Coronary artery (tissue), 2 donors: ENCODE data around the gene TPRX2.

Source experiments
- DNase-seq: peaks from one replicate; pipeline ENCODE4 v3.0.0-alpha.2; 2017; ENCODE audit warnings: low spot score
- H3K27ac ChIP-seq, 2 donors: fragments of 200-600 bp; sonication (generic); one replicate each; pipeline ENCODE4 v1.5.1; 2016 to 2019
- H3K4me3 ChIP-seq: fragments of 200-600 bp; sonication (generic); 2 replicates; pipeline ENCODE4 v1.5.1; 2016; ENCODE audit warnings: mild to moderate bottlenecking, moderate library complexity
- CTCF ChIP-seq: fragments of 200-600 bp; sonication (generic); IDR thresholded peaks from one replicate; pipeline ENCODE4 v1.5.1; 2019; ENCODE audit warnings: antibody characterized with exemption

The TPRX2 gene

GRCh38 chr19:47824396-47824795, 34.6 kb upstream of the TPRX2 start:
- H3K27ac ChIP-seq, result no peak overlapping the region
- TF ChIP-seq CTCF, result no peak

GRCh38 chr19:47826800-47827199, 32.2 kb upstream of the TPRX2 start:
- H3K27ac ChIP-seq, result no peak overlapping the region
- no peak overlapping the region for H3K4me3 ChIP-seq
- DNase-seq, result no peak
- no peak for TF ChIP-seq CTCF

More at GRCh38 chr19:47824396-47824795, 34.6 kb upstream of the TPRX2 start:
- no peak for DNase-seq
- H3K4me3 ChIP-seq, result no peak overlapping the region

- Histone ChIP-seq H3K27ac (no peak overlapping the region), H3K4me3 (no peak overlapping the region)
- TF ChIP-seq CTCF, result no peak
- DNase-seq, result no peak
Measured at GRCh38 chr19:47832723-47833122, 26.3 kb upstream of the TPRX2 start.

- no peak overlapping the region for H3K27ac ChIP-seq
- H3K4me3 ChIP-seq, result no peak overlapping the region
- no peak for TF ChIP-seq CTCF
- DNase-seq, result no peak
Measured at GRCh38 chr19:47836038-47836437, 23.0 kb upstream of the TPRX2 start.

GRCh38 chr19:47839411-47839810, 19.6 kb upstream of the TPRX2 start:
- no peak overlapping the region for H3K27ac ChIP-seq
- no peak for DNase-seq
- TF ChIP-seq CTCF, result no peak
- H3K4me3 ChIP-seq, result no peak overlapping the region

- no peak for DNase-seq
- TF ChIP-seq CTCF, result no peak
- no peak overlapping the region for H3K4me3 ChIP-seq
- no peak overlapping the region for H3K27ac ChIP-seq
Measured at GRCh38 chr19:47839913-47840312, 19.1 kb upstream of the TPRX2 start.

- H3K4me3 ChIP-seq, result no peak overlapping the region
- H3K27ac ChIP-seq, result no peak overlapping the region
- no peak for DNase-seq
- TF ChIP-seq CTCF, result no peak
Measured at GRCh38 chr19:47842941-47843340, 16.1 kb upstream of the TPRX2 start.
